ENCODE measurements around the gene TUBA4B. TPM values are rescaled to one million over a fixed set of nuclear protein-coding genes. Genes with fewer than 3 reads are reported as not detected.
A peak's percentile ranks its signal among the peaks of the same experiment; 100 is the strongest.

The TUBA4B gene
- total RNA-seq, 1 donor from 2014 or later = not detected

DNA sequence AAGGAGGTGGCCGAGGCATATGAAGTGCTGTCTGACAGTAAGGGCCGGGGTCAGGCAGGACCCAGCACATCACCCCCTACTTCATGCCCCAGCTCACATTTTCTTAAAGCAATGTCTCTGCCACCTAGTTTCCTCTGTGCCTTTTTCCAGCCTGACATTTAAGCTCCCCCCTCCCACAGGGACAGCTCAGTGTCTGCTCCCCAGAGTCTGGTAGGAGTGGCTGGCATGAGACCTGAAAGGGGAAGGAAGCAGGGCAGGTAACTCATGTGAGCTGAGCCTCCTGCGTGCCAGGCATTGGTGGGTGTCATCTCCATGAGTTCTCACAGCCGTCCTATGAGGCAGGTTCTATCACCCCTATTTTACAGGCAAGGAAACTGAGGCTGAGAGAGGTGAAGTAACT is 27.6 kb downstream of the TUBA4B start:
- DNase-seq = no peak
- H3K4me1 Mint-ChIP-seq (ENCODE audit: low read depth, unreplicated experiment) = peaks cover 39% of the 10 kb centered on the region
- H3K9me3 Mint-ChIP-seq (ENCODE audit: unreplicated experiment) = peaks cover 11% of the 10 kb centered on the region
- peak overlapping the region; percentile 99 for H3K27ac Mint-ChIP-seq (ENCODE audit: unreplicated experiment)
- H3K27me3 Mint-ChIP-seq (ENCODE audit: unreplicated experiment) = peaks cover 3% of the 10 kb centered on the region
- H3K4me3 Mint-ChIP-seq (ENCODE audit: unreplicated experiment) = peak overlapping the region; percentile 97
- TF ChIP-seq, protein P1, sequence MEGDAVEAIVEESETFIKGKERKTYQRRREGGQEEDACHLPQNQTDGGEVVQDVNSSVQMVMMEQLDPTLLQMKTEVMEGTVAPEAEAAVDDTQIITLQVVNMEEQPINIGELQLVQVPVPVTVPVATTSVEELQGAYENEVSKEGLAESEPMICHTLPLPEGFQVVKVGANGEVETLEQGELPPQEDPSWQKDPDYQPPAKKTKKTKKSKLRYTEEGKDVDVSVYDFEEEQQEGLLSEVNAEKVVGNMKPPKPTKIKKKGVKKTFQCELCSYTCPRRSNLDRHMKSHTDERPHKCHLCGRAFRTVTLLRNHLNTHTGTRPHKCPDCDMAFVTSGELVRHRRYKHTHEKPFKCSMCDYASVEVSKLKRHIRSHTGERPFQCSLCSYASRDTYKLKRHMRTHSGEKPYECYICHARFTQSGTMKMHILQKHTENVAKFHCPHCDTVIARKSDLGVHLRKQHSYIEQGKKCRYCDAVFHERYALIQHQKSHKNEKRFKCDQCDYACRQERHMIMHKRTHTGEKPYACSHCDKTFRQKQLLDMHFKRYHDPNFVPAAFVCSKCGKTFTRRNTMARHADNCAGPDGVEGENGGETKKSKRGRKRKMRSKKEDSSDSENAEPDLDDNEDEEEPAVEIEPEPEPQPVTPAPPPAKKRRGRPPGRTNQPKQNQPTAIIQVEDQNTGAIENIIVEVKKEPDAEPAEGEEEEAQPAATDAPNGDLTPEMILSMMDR (IDR thresholded peaks at IDR 0.05; ENCODE audit: partially characterized antibody, unreplicated experiment) = no peak
- no peaks in the 10 kb centered on the region for H3K36me3 Mint-ChIP-seq (ENCODE audit: unreplicated experiment)

- Mint-ChIP-seq H3K9me3 (ENCODE audit: unreplicated experiment) (peaks cover 13% of the 10 kb centered on the region), H3K4me1 (ENCODE audit: low read depth, unreplicated experiment) (peaks cover 43% of the 10 kb centered on the region), H3K4me3 (ENCODE audit: unreplicated experiment) (peak overlapping the region; percentile 97), H3K27ac (ENCODE audit: unreplicated experiment) (peak overlapping the region; percentile 59), H3K27me3 (ENCODE audit: unreplicated experiment) (peaks cover 3% of the 10 kb centered on the region), H3K36me3 (ENCODE audit: unreplicated experiment) (no peaks in the 10 kb centered on the region)
- TF ChIP-seq, protein P1 (IDR thresholded peaks at IDR 0.05; ENCODE audit: partially characterized antibody, unreplicated experiment) = peak; percentile 7
- no peak for DNase-seq
Observed at GRCh38 chr2:219281588-219281987, 28.5 kb downstream of the TUBA4B start.

- Mint-ChIP-seq H3K36me3 (ENCODE audit: unreplicated experiment) (no peaks in the 10 kb centered on the region), H3K4me3 (ENCODE audit: unreplicated experiment) (peak overlapping the region; percentile 53), H3K9me3 (ENCODE audit: unreplicated experiment) (peaks cover 13% of the 10 kb centered on the region), H3K27ac (ENCODE audit: unreplicated experiment) (peak overlapping the region; percentile 19), H3K4me1 (ENCODE audit: low read depth, unreplicated experiment) (peaks cover 40% of the 10 kb centered on the region), H3K27me3 (ENCODE audit: unreplicated experiment) (peaks cover 3% of the 10 kb centered on the region)
- DNase-seq = no peak
- TF ChIP-seq, protein P1 (IDR thresholded peaks at IDR 0.05; ENCODE audit: partially characterized antibody, unreplicated experiment) = no peak
Observed at GRCh38 chr2:219282375-219282774, 29.3 kb downstream of the TUBA4B start.

GRCh38 chr2:219282943-219283581 is 30.0 kb downstream of the TUBA4B start:
- Mint-ChIP-seq H3K27me3 (ENCODE audit: unreplicated experiment) (peaks cover 3% of the 10 kb centered on the region), H3K4me1 (ENCODE audit: low read depth, unreplicated experiment) (peaks cover 34% of the 10 kb centered on the region), H3K4me3 (ENCODE audit: unreplicated experiment) (peak overlapping the region; percentile 53), H3K27ac (ENCODE audit: unreplicated experiment) (peak overlapping the region; percentile 19), H3K9me3 (ENCODE audit: unreplicated experiment) (peaks cover 11% of the 10 kb centered on the region), H3K36me3 (ENCODE audit: unreplicated experiment) (no peaks in the 10 kb centered on the region)
- DNase-seq = no peak
- TF ChIP-seq, protein P1 (IDR thresholded peaks at IDR 0.05; ENCODE audit: partially characterized antibody, unreplicated experiment) = no peak

All from glutamatergic neuron (in vitro differentiated cells).